Ureter (tissue), 1 donor: ENCODE measurements around the gene OVAAL. TPM values are rescaled to one million over a fixed set of nuclear protein-coding genes. Genes with fewer than 3 reads are reported as not detected.

ENCODE experiments used
- DNase-seq: peaks from one replicate; pipeline ENCODE4 v3.0.0-alpha.2; 2020; ENCODE audit warnings: low spot score
- total RNA-seq: library from RNA; stranded (reverse); gene quantifications from one replicate; pipeline ENCODE4 v1.2.4, GENCODE V29; 2023
- donor health status: DM: yes; HTN: yes; CAD: no.

OVAAL gene
- total RNA-seq, 1 donor from 2014 or later = not detected

DNA sequence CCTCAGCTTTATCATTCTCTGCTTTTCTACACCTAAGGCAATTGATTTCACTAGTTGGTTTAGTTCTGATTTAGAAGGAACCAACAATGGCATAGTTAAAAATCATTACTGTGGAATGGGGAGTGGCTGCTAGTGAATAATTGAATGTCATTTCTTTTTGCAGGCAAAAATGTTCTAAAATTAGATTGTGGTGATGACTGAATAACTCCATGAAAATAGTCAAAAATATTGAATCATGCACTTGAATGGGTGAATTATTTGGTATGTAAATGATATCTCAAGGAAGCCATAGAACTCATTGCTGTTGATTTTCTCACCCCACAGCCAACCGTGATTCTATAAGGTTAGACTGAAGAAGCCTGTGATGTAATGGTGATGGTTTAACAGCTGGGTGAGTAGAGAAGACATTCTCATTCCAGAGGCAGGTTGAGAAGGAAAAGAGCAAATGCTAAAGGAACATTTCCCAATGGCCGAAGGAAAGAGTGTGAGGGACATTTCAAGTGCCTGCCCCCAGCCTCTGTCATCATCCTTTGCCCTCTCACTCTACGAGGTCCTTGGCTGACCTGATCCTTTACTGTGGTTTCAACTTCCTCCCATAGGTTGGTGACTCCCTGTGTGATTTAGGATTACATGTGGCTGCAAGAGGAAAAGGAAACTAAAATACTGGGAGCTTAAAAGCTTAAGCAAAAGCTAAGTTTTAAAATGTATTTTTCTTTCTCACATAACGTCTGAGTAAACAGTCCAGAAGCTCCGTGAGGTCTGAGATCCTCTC is 12.5 kb downstream of the OVAAL start:
- DNase-seq = no peak

GRCh38 chr1:180571832-180572636 is 13.3 kb downstream of the OVAAL start:
- DNase-seq = no peak

- no peak for DNase-seq
Measured at GRCh38 chr1:180572760-180573159, 14.0 kb downstream of the OVAAL start.

DNA sequence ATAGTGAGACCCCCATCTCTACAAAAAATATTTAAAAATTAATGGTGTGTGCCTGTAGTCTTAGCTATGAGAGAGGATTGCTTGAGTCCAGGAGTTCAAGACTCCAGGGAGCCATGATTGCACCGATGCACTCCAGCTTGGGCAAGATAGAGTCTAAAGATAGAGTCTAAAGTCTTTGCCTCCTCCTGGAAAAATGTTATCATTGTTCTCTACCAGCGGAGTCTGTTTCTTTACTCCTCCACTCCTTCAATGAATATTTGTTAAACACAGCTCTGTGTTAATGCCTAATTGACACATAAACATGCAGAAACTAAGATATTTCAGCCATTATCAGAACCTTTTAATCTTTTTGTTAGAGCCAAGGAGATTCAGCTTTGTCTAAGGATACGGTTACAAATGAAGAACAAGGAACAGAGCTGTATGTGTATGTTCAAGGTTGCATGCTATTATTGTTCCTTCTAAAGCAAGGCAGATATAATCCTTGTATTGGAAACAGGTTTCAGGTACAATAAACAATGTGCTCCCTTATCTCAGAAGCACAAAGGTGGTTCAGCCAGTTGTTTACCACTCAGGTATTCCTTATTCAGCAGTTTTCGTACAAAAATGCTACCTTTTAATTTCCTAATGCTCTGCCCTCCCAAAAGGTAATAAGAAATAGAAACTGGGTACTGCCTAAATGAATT is 15.4 kb downstream of the OVAAL start:
- DNase-seq = no peak

GRCh38 chr1:180577361-180577760 is 18.6 kb downstream of the OVAAL start:
- DNase-seq = no peak

- DNase-seq = peak; percentile 69
Measured at GRCh38 chr1:180579961-180580611, 21.3 kb downstream of the OVAAL start.

DNA sequence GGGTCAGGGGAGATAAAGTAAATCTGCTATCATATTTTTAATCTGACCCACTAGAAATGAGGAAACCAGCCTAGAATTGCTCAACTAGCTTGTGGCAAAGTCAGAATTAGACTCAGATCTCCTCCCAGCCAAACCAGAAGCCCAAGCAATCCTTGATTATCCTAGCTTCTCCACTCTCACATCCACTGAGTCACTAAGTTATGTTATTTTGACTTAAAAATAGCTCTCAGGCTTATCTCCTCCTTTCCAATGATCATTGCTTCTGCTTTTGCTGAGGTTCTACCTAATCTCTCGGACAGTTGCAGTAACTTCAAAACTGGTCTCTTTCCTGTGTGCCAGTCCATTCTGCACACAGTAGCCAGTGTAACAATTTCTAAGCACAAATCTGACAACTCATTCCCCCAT is 22.9 kb downstream of the OVAAL start:
- DNase-seq = no peak

GRCh38 chr1:180584869-180585268 is 26.1 kb downstream of the OVAAL start:
- DNase-seq = no peak

DNA sequence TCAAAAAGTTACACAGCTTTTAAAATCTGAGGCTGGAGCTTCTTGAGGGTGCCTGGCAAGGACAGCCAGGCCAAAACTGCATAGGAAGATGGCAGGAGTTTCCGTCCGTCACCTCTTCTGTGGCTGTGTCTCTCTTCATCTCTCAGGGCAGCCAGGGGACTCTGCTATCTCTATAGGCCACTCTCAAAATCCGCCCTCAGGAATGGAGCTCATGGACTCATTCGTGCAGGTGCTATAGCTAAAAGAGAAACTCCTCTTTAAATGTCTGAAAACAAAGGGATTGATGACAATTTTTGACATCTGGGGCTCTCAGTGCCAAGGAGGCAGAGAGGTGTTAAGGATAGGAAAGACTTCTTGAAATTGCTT is 27.2 kb downstream of the OVAAL start:
- DNase-seq = no peak

DNA sequence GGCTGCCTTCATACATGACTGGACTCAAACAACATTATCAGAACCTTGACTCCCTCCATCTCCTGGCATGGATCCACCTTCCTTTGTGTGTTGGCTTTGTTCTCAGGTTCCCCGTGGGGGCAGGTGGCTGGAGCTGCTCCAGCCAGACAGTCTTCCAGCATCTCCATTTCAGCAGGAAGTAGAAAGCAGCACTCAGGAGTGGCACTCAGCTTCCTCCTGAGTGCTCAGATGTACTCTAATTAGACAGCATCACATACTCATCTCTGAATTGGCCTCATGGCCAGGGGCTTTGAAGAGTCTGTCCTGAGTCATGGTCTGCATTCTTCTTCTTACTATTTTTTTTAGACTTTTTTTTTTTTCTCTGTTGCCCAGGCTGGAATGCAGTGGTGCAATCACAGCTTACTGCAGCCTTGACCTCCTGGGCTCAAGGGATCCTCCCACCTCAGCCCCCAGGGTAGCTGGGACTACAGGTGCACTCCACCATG is 27.9 kb downstream of the OVAAL start:
- DNase-seq = peak; percentile 69

- no peak for DNase-seq
Measured at GRCh38 chr1:180588121-180588520, 29.4 kb downstream of the OVAAL start.

DNA sequence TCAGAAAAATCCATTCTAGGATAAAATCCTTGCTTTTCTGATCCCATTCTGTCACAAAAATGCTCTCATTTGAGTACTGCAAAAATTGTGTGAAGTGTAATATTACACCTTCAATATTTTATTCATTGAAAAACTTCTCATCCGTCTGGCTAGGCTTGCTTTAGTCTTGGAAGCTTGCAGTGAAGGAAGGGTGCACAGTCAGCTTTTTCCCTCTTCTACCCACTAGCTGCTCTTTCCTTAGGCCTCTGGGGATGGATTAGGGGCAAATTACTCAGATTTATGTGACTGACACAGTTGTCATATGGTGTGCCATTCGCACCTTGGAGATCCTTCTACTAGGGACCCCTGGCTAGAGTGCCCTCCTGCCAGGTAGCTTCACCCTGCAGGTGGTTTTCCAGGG is 32.1 kb downstream of the OVAAL start:
- no peak for DNase-seq

GRCh38 chr1:180593382-180593781 is 34.6 kb downstream of the OVAAL start:
- no peak for DNase-seq

DNA sequence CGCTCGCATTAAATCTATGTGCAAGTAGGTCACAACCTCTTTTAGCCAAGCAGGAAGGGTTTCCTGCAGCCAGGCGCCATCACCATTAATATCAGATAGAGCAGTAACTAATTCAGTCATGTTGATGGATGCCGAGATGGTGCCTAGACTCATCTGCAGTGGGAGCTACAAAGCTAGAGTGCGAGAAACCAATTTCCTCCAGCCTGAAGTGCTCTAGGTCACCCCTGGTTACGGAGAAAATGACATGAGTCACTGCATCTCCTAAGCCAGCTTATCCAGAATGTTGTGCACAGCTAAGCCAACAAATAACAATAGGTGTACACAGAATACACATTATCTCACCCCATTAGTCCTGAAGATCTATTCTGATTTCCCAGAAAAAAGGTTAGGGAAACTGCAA is 36.0 kb downstream of the OVAAL start:
- DNase-seq = no peak

GRCh38 chr1:180595966-180596365 is 37.2 kb downstream of the OVAAL start:
- DNase-seq = no peak

DNA sequence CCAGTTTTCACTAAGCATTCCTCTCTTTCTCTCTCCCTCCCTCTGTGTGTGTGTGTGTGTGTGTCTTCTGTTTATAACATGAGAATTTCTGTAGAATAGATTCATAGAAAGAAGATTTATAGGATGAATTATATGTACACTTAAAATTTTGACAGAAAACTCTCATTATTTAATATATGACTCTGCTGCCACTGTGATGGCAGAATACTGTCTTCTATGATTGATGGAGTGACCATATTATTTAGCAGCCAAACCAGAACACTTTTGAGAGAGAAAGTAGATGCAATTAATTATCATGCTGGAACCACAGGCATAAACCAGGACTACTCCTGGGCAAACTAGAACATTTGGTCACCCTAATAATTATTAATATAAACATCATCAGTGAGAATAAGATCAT is 38.8 kb downstream of the OVAAL start:
- DNase-seq = no peak

DNA sequence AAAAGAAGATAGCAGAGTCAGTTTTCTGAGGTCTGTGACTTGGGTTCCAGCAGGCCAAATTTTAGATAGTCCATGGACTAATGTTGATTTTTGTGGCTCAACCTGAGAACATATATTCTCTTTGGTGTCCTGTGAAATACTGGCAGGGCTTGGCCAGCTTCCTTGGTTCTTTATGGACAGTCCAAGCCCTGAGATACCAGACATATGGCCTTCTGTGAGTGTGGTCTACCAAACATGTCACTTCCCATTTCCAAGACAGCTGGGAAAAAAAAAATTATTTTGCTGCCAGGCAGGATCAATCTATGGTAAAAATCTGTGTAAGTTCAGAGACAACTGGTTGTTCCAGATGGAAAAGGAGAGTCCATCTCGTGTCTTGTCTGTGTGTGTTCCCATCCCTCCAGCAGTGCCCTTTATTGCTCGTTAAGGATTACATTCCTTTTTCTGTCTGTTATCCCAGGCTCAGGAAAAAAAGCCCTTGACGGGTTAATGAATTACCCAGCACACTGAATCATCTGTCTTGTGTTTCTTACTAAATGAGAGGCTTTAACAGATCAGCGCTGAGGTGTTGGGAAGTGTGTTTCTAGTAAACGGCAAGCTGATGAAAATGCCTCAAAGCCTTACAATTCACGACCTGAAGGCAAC is 39.7 kb downstream of the OVAAL start:
- no peak for DNase-seq

- no peak for DNase-seq
Measured at GRCh38 chr1:180600343-180600742, 41.6 kb downstream of the OVAAL start.

GRCh38 chr1:180601512-180601911 is 42.7 kb downstream of the OVAAL start:
- DNase-seq = no peak

GRCh38 chr1:180603223-180603849 is 44.6 kb downstream of the OVAAL start:
- no peak for DNase-seq

GRCh38 chr1:180603850-180604226 is 45.1 kb downstream of the OVAAL start:
- no peak for DNase-seq
